Caco-2 (cell line): Measurements from ENCODE around the gene ABCD2. TPM values are rescaled to one million over a fixed set of nuclear protein-coding genes. Genes with fewer than 3 reads are reported as not detected.

Source experiments
- BruUV-seq: library from RNA; stranded (reverse); fragments of 400-500 nt; replicated peaks from 2 replicates; lab custom pipeline; 2021; lab: Mats Ljungman, UMichigan
- CTCF ChIA-PET: fragments of 300-600 bp; sonication (Branson Sonifier 250); formaldehyde crosslinking; loops from one replicate; lab custom pipeline; 2022; ENCODE audit warnings: antibody characterized with exemption; lab: Charles Lee
- POLR2A ChIA-PET: fragments of 300-600 bp; sonication (Branson Sonifier 250); formaldehyde crosslinking; loops from one replicate; lab custom pipeline; 2022; ENCODE audit warnings: antibody characterized with exemption; lab: Charles Lee
- DNase-seq, 2 experiments: peaks; one replicate each; pipeline versions ENCODE4 v3.0.0 to v3.0.0-alpha.2; 2020 to 2022
- H3K27me3 ChIP-seq: replicated peaks from 2 replicates; pipeline ENCODE4 v1.6.0; 2011; ENCODE audit warnings: low read length; ENCODE audit not compliant: control insufficient read depth, insufficient read depth
- H3K36me3 ChIP-seq: 2 replicates; pipeline ENCODE4 v1.5.1; 2011; ENCODE audit warnings: low read length; ENCODE audit not compliant: control insufficient read depth, insufficient read depth
- H3K4me1 ChIP-seq: fragments of 250-450 bp; sonication (Bioruptor Pico); 2 replicates; pipeline ENCODE4 v1.5.1; 2020; ENCODE audit warnings: mild to moderate bottlenecking
- H3K4me3 ChIP-seq: 2 replicates; pipeline ENCODE4 v1.5.1; 2011; ENCODE audit warnings: low read depth, mild to moderate bottlenecking, control low read depth, low read length
- H3K9me3 ChIP-seq: fragments of 250-450 bp; sonication (Bioruptor Pico); 2 replicates; pipeline ENCODE4 v1.5.1; 2020; ENCODE audit warnings: mild to moderate bottlenecking, moderate library complexity
- H3K27ac Mint-ChIP-seq: one replicate; pipeline ENCODE4 v1.8.0; 2022; ENCODE audit warnings: mixed read lengths; ENCODE audit not compliant: unreplicated experiment
- H3K27me3 Mint-ChIP-seq: one replicate; pipeline ENCODE4 v1.8.0; 2022; ENCODE audit warnings: mixed read lengths; ENCODE audit not compliant: insufficient read depth, unreplicated experiment
- H3K36me3 Mint-ChIP-seq: one replicate; pipeline ENCODE4 v1.8.0; 2022; ENCODE audit warnings: mild to moderate bottlenecking, mixed read lengths; ENCODE audit not compliant: insufficient read depth, unreplicated experiment
- H3K4me1 Mint-ChIP-seq: one replicate; pipeline ENCODE4 v1.8.0; 2022; ENCODE audit warnings: low read depth, mixed read lengths; ENCODE audit not compliant: unreplicated experiment
- H3K4me3 Mint-ChIP-seq: one replicate; pipeline ENCODE4 v1.8.0; 2022; ENCODE audit warnings: mild to moderate bottlenecking, moderate library complexity, mixed read lengths; ENCODE audit not compliant: unreplicated experiment
- H3K9me3 Mint-ChIP-seq: one replicate; pipeline ENCODE4 v1.8.0; 2022; ENCODE audit warnings: mixed read lengths; ENCODE audit not compliant: unreplicated experiment
- intact Hi-C: fragments of 100-400 bp; cut with micrococcal nuclease; formaldehyde crosslinking; loops from one replicate; pipeline ENCODE4 v1.10.0; 2022; ENCODE audit not compliant: unreplicated experiment
- total RNA-seq: library from RNA; stranded (reverse); gene quantifications from 2 replicates; pipeline ENCODE4 v1.2.3, GENCODE V29; 2022
- TF ChIP-seq, protein P1 (sequence below), 2 experiments: fragments of 200-600 bp in 1 of 2; IDR thresholded peaks; 1 replicate in 1 of 2; 2 replicates in 1 of 2; pipeline versions ENCODE4 v1.5.1 to v1.8.0; 2011 to 2022; ENCODE audit warnings: antibody characterized with exemption in 1 of 2, control low read depth in 1 of 2, inconsistent platforms in 1 of 2, low read depth in 1 of 2, low read length in 1 of 2, mild to moderate bottlenecking in 1 of 2, moderate library complexity in 1 of 2; ENCODE audit not compliant: insufficient read depth in 1 of 2, severe bottlenecking in 1 of 2, unreplicated experiment in 1 of 2

The ABCD2 gene
- total RNA-seq, 1 experiment from 2014 or later: not detected

DNA sequence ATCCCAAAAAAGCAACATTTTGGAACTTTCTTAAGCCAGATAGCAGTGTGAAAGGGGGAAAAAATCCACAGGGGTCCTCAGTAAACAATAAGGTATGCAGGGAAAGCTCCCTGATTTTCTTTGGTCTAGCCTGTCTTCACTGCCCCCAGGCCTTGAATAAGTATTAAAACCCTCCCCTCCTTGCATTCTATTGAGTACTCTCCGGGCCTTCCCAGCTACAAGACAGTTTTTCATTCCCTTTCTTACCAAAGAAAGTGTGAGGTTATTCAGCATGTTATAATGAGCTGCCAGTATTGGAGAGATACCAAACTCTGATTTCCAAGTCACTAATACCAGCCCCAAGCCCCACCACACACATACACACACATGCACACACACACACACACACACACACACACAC is 116.9 kb downstream of the ABCD2 start:
- no peak overlapping the region for H3K4me3 ChIP-seq
- H3K4me3 Mint-ChIP-seq: no peak overlapping the region
- intact Hi-C loops: loop anchor here (10.0 kb wide), 1 partner anchor 188 kb away; no protein-coding TSS in a partner anchor
- H3K9me3 ChIP-seq: no peaks in the 10 kb centered on the region
- no peaks in the 10 kb centered on the region for H3K27me3 Mint-ChIP-seq
- TF ChIP-seq, protein P1, sequence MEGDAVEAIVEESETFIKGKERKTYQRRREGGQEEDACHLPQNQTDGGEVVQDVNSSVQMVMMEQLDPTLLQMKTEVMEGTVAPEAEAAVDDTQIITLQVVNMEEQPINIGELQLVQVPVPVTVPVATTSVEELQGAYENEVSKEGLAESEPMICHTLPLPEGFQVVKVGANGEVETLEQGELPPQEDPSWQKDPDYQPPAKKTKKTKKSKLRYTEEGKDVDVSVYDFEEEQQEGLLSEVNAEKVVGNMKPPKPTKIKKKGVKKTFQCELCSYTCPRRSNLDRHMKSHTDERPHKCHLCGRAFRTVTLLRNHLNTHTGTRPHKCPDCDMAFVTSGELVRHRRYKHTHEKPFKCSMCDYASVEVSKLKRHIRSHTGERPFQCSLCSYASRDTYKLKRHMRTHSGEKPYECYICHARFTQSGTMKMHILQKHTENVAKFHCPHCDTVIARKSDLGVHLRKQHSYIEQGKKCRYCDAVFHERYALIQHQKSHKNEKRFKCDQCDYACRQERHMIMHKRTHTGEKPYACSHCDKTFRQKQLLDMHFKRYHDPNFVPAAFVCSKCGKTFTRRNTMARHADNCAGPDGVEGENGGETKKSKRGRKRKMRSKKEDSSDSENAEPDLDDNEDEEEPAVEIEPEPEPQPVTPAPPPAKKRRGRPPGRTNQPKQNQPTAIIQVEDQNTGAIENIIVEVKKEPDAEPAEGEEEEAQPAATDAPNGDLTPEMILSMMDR (IDR thresholded peaks at IDR 0.05; ENCODE audit: insufficient read depth in 1 of 2, low read depth in 1 of 2, low read length in 1 of 2, severe bottlenecking in 1 of 2, unreplicated experiment in 1 of 2): no peak
- no peak overlapping the region for H3K27ac Mint-ChIP-seq
- no peaks in the 10 kb centered on the region for H3K27me3 ChIP-seq
- CTCF ChIA-PET: no interaction called here
- POLR2A ChIA-PET: no interaction called here
- H3K4me1 ChIP-seq: no peaks in the 10 kb centered on the region
- no peak for DNase-seq
- no peaks in the 10 kb centered on the region for H3K36me3 ChIP-seq
- H3K9me3 Mint-ChIP-seq: no peaks in the 10 kb centered on the region
- H3K4me1 Mint-ChIP-seq: no peaks in the 10 kb centered on the region
- no TSS peak for BruUV-seq
- no peaks in the 10 kb centered on the region for H3K36me3 Mint-ChIP-seq

Other genes with a start within 250 kb of the ABCD2 start
- 67.8 and 77.5 TPM in 2 replicates for gene KIF21A, start 176.7 kb downstream of the ABCD2 start, total RNA-seq